ENCODE data around the gene PFAS. TPM values are rescaled to one million over a fixed set of nuclear protein-coding genes. Genes with fewer than 3 reads are reported as not detected.
"Not testable (repeated sequence)": the region's sequence is repeated elsewhere in the genome, so short reads cannot be mapped to it uniquely, and the experiment has no call there.

PFAS gene
- total and polyA plus RNA-seq, 2 experiments from 2014 or later = 13.6 to 18.8 TPM

- Histone ChIP-seq H3K79me2 (peaks cover 53% of the 10 kb centered on the region), H3K4me3 (peak overlapping the region; percentile 69), H3K9me3 (ENCODE audit: low read depth) (no peaks in the 10 kb centered on the region), H3K36me3 (replicated peaks; ENCODE audit: insufficient read depth, low read depth) (no peaks in the 10 kb centered on the region), H2AFZ (peak overlapping the region; percentile 95), H3K27me3 (no peaks in the 10 kb centered on the region), H4K20me1 (ENCODE audit: insufficient read depth, poor library complexity, severe bottlenecking) (no peaks in the 10 kb centered on the region), H3K4me1 (ENCODE audit: insufficient read depth) (no peaks in the 10 kb centered on the region), H3K9me2 (replicated peaks; ENCODE audit: insufficient read depth) (no peaks in the 10 kb centered on the region), H3K27ac (peak overlapping the region; percentile 99), H3K4me2 (peak overlapping the region; percentile 85)
- DNase-seq (ENCODE audit: low spot score) = no peak
- 14% methylated on average over 10 of the region's 10 CpGs for WGBS (ENCODE audit: low lambda C conversion rate, missing lambda C conversion rate)
- no peak for TF ChIP-seq EZH2phosphoT487 (IDR thresholded peaks at IDR 0.05; ENCODE audit: low read depth, severe bottlenecking, unreplicated experiment)
- TF ChIP-seq CTCF (IDR thresholded peaks at IDR 0.05; ENCODE audit: poor library complexity) = no peak
- no peak for TF ChIP-seq EZH2 (IDR thresholded peaks at IDR 0.05; ENCODE audit: borderline replicate concordance)
These were observed 772 bp downstream of the PFAS start for GRCh38 chr17:8249621-8250500.

GRCh38 chr17:8251411-8251810 lies 2.3 kb downstream of the PFAS start:
- H3K9me2 ChIP-seq (replicated peaks; ENCODE audit: insufficient read depth); DNase-seq (ENCODE audit: low spot score); H3K9me3 ChIP-seq (ENCODE audit: low read depth); H3K36me3 ChIP-seq (replicated peaks; ENCODE audit: insufficient read depth, low read depth); H4K20me1 ChIP-seq (ENCODE audit: insufficient read depth, poor library complexity, severe bottlenecking); H3K27me3 ChIP-seq; H2AFZ ChIP-seq; H3K27ac ChIP-seq; H3K4me2 ChIP-seq; H3K4me3 ChIP-seq; H3K4me1 ChIP-seq (ENCODE audit: insufficient read depth): not testable (repeated sequence)
- H3K79me2 ChIP-seq = peaks cover 38% of the 10 kb centered on the region
- WGBS (ENCODE audit: low lambda C conversion rate, missing lambda C conversion rate) = 85% methylated on average over 2 of the region's 2 CpGs

- peak; percentile 16 for TF ChIP-seq CTCF (IDR thresholded peaks at IDR 0.05; ENCODE audit: poor library complexity)
- no peak for TF ChIP-seq EZH2 (IDR thresholded peaks at IDR 0.05; ENCODE audit: borderline replicate concordance)
- no peaks in the 10 kb centered on the region for H3K4me1 ChIP-seq (ENCODE audit: insufficient read depth)
- no peak overlapping the region for H3K4me3 ChIP-seq
- no peaks in the 10 kb centered on the region for H3K9me2 ChIP-seq (replicated peaks; ENCODE audit: insufficient read depth)
- H4K20me1 ChIP-seq (ENCODE audit: insufficient read depth, poor library complexity, severe bottlenecking) = no peaks in the 10 kb centered on the region
- H3K9me3 ChIP-seq (ENCODE audit: low read depth) = no peaks in the 10 kb centered on the region
- peak; percentile 33 for DNase-seq (ENCODE audit: low spot score)
- no peak overlapping the region for H2AFZ ChIP-seq
- H3K79me2 ChIP-seq = peaks cover 31% of the 10 kb centered on the region
- no peaks in the 10 kb centered on the region for H3K27me3 ChIP-seq
- 74% methylated on average over 8 of the region's 8 CpGs for WGBS (ENCODE audit: low lambda C conversion rate, missing lambda C conversion rate)
- H3K36me3 ChIP-seq (replicated peaks; ENCODE audit: insufficient read depth, low read depth) = no peaks in the 10 kb centered on the region
- no peak overlapping the region for H3K4me2 ChIP-seq
- H3K27ac ChIP-seq = no peak overlapping the region
These were observed 4.7 kb downstream of the PFAS start for GRCh38 chr17:8253801-8254200.

GRCh38 chr17:8254881-8255280 lies 5.8 kb downstream of the PFAS start:
- WGBS (ENCODE audit: low lambda C conversion rate, missing lambda C conversion rate) = 97% methylated on average over 11 of the region's 11 CpGs

More at GRCh38 chr17:8254881-8255280, 5.8 kb downstream of the PFAS start:
- Histone ChIP-seq H3K4me1 (ENCODE audit: insufficient read depth) (no peaks in the 10 kb centered on the region), H3K27ac (no peak overlapping the region), H2AFZ (no peak overlapping the region), H3K9me2 (replicated peaks; ENCODE audit: insufficient read depth) (no peaks in the 10 kb centered on the region), H3K79me2 (peaks cover 27% of the 10 kb centered on the region), H3K4me3 (no peak overlapping the region), H3K4me2 (no peak overlapping the region), H3K27me3 (no peaks in the 10 kb centered on the region), H3K9me3 (ENCODE audit: low read depth) (no peaks in the 10 kb centered on the region), H4K20me1 (ENCODE audit: insufficient read depth, poor library complexity, severe bottlenecking) (no peaks in the 10 kb centered on the region), H3K36me3 (replicated peaks; ENCODE audit: insufficient read depth, low read depth) (no peaks in the 10 kb centered on the region)
- no peak for DNase-seq (ENCODE audit: low spot score)
- TF ChIP-seq CTCF (IDR thresholded peaks at IDR 0.05; ENCODE audit: poor library complexity) (no peak), EZH2phosphoT487 (IDR thresholded peaks at IDR 0.05; ENCODE audit: low read depth, severe bottlenecking, unreplicated experiment) (no peak), EZH2 (IDR thresholded peaks at IDR 0.05; ENCODE audit: borderline replicate concordance) (no peak)
